H1 (cell line): ENCODE results near the gene MNAT1. TPM values are rescaled to one million over a fixed set of nuclear protein-coding genes. Genes with fewer than 3 reads are reported as not detected.

Source experiments
- CTCF ChIA-PET: fragments of 300-600 bp; sonication (Branson Sonifier 250); formaldehyde crosslinking; loops from one replicate; lab custom pipeline; 2021; ENCODE audit not compliant: partially characterized antibody; lab: Charles Lee
- POLR2A ChIA-PET: fragments of 300-600 bp; sonication (Branson Sonifier 250); formaldehyde crosslinking; loops from one replicate; lab custom pipeline; 2021; ENCODE audit warnings: inconsistent platforms; ENCODE audit not compliant: partially characterized antibody; lab: Charles Lee
- DNase-seq, 2 experiments: peaks; one replicate each; pipeline versions ENCODE4 v3.0.0 to v3.0.0-alpha.2; 2010 to 2022; ENCODE audit warnings: low spot score in 2 of 2, low read depth in 1 of 2, mixed read lengths in 1 of 2
- FAIRE-seq: peaks from 2 replicates; lab custom pipeline; 2011; peaks lifted over from hg19 to GRCh38; lab: Jason Lieb, UNC
- H2AFZ ChIP-seq: 2 replicates; pipeline ENCODE4 v1.8.1; 2012; ENCODE audit warnings: low read length, inconsistent platforms
- H2AK5ac ChIP-seq: 2 replicates; pipeline ENCODE4 v1.6.1; 2013; ENCODE audit warnings: low read depth, low read length
- H2BK120ac ChIP-seq: replicated peaks from 2 replicates; pipeline ENCODE3; 2013; ENCODE audit warnings: low read depth, low read length, inconsistent platforms
- H2BK12ac ChIP-seq: 2 replicates; pipeline ENCODE4 v1.6.1; 2013; ENCODE audit warnings: low read depth, low read length
- H2BK15ac ChIP-seq: 2 replicates; pipeline ENCODE4 v1.6.1; 2013; ENCODE audit warnings: low read length
- H2BK20ac ChIP-seq: 2 replicates; pipeline ENCODE4 v1.6.1; 2013; ENCODE audit warnings: low read length
- H2BK5ac ChIP-seq: 2 replicates; pipeline ENCODE4 v1.6.1; 2013; ENCODE audit warnings: low read depth, low read length
- H3K14ac ChIP-seq: 2 replicates; pipeline ENCODE4 v1.6.1; 2013; ENCODE audit warnings: inconsistent platforms; ENCODE audit not compliant: insufficient read length
- H3K18ac ChIP-seq: 2 replicates; pipeline ENCODE4 v1.6.1; 2013; ENCODE audit warnings: low read length; ENCODE audit errors: extremely low read depth
- H3K23ac ChIP-seq: 2 replicates; pipeline ENCODE4 v1.6.1; 2013; ENCODE audit warnings: inconsistent platforms; ENCODE audit not compliant: insufficient read length
- H3K23me2 ChIP-seq: 2 replicates; pipeline ENCODE4 v1.6.1; 2013; ENCODE audit warnings: low read depth, low read length
- H3K27ac ChIP-seq: 2 replicates; pipeline ENCODE4 v1.6.1; 2011; ENCODE audit warnings: low read depth, low read length, inconsistent platforms
- H3K27me3 ChIP-seq, 4 experiments: replicated peaks in 1 of 4; 1 replicate in 1 of 4; 2 replicates in 3 of 4; pipeline versions ENCODE4 v1.6.1 to v1.8.1; 2011 to 2013; ENCODE audit warnings: low read length in 3 of 4, mild to moderate bottlenecking in 3 of 4, inconsistent platforms in 2 of 4, mixed read lengths in 2 of 4, moderate library complexity in 1 of 4; ENCODE audit not compliant: control insufficient read depth in 3 of 4, insufficient read depth in 3 of 4; ENCODE audit errors: extremely low read depth in 1 of 4
- H3K36me3 ChIP-seq, 4 experiments: 2 replicates each; pipeline versions ENCODE4 v1.6.1 to v1.8.1; 2011 to 2013; ENCODE audit warnings: mild to moderate bottlenecking in 4 of 4, low read length in 3 of 4, moderate library complexity in 2 of 4, control low read depth in 1 of 4, inconsistent platforms in 1 of 4; ENCODE audit not compliant: insufficient read depth in 4 of 4, control insufficient read depth in 2 of 4
- H3K4ac ChIP-seq: replicated peaks from 2 replicates; pipeline ENCODE3; 2013; ENCODE audit warnings: low read length, low read depth, mixed read lengths, inconsistent platforms; ENCODE audit not compliant: insufficient read length
- H3K4me1 ChIP-seq, 4 experiments: replicated peaks in 1 of 4; 1 replicate in 1 of 4; 2 replicates in 3 of 4; pipeline versions ENCODE4 v1.6.1 to v1.8.1; 2011 to 2013; ENCODE audit warnings: low read length in 3 of 4, inconsistent platforms in 2 of 4, mixed read lengths in 1 of 4; ENCODE audit not compliant: insufficient read depth in 4 of 4, control insufficient read depth in 3 of 4
- H3K4me2 ChIP-seq, 2 experiments: 2 replicates each; pipeline versions ENCODE4 v1.6.1 to v1.8.1; 2011 to 2013; ENCODE audit warnings: low read depth in 2 of 2, low read length in 2 of 2, control low read depth in 1 of 2, inconsistent platforms in 1 of 2, mild to moderate bottlenecking in 1 of 2; ENCODE audit not compliant: insufficient read depth in 1 of 2
- H3K4me3 ChIP-seq, 4 experiments: fragments of 200-600, 300-600 bp in 1 of 4; sonication (generic), shearing (Covaris generic), sonication (Bioruptor Twin) in 1 of 4; 2 replicates each; pipeline versions ENCODE4 v1.5.1 to v1.8.1; 2011 to 2016; ENCODE audit warnings: low read length in 4 of 4, low read depth in 3 of 4, control low read depth in 2 of 4, inconsistent platforms in 2 of 4, mild to moderate bottlenecking in 2 of 4, mixed read lengths in 1 of 4, moderate library complexity in 1 of 4; ENCODE audit not compliant: insufficient read depth in 2 of 4; ENCODE audit errors: extremely low read depth in 1 of 4
- H3K56ac ChIP-seq: replicated peaks from 2 replicates; pipeline ENCODE3; 2013; ENCODE audit warnings: low read depth, mild to moderate bottlenecking, mixed read lengths, low read length, inconsistent platforms; ENCODE audit not compliant: insufficient read length
- H3K79me1 ChIP-seq: 2 replicates; pipeline ENCODE4 v1.6.1; 2013; ENCODE audit warnings: low read depth, low read length, control low read depth
- H3K79me2 ChIP-seq, 2 experiments: 2 replicates each; pipeline versions ENCODE4 v1.6.1 to v1.8.1; 2012 to 2013; ENCODE audit warnings: low read length in 2 of 2, mild to moderate bottlenecking in 2 of 2, inconsistent platforms in 1 of 2; ENCODE audit not compliant: insufficient read depth in 2 of 2, control insufficient read depth in 1 of 2
- H3K9ac ChIP-seq, 4 experiments: replicated peaks in 1 of 4; 1 replicate in 1 of 4; 2 replicates in 3 of 4; pipeline versions ENCODE4 v1.6.1 to v1.8.1; 2011 to 2013; ENCODE audit warnings: low read depth in 3 of 4, low read length in 3 of 4, control low read depth in 2 of 4, mild to moderate bottlenecking in 2 of 4, moderate library complexity in 2 of 4, inconsistent platforms in 1 of 4; ENCODE audit errors: extremely low read depth in 1 of 4
- H3K9me3 ChIP-seq, 2 experiments: 2 replicates each; pipeline versions ENCODE4 v1.6.1 to v1.8.1; 2012 to 2013; ENCODE audit warnings: mild to moderate bottlenecking in 2 of 2, moderate library complexity in 2 of 2, control low read depth in 1 of 2, inconsistent platforms in 1 of 2, low read depth in 1 of 2, low read length in 1 of 2, mixed read lengths in 1 of 2; ENCODE audit not compliant: insufficient read depth in 2 of 2
- H4K20me1 ChIP-seq, 2 experiments: replicated peaks in 1 of 2; 2 replicates each; pipeline versions ENCODE3 to v1.8.1; 2011 to 2013; ENCODE audit warnings: inconsistent platforms in 2 of 2, low read length in 2 of 2, mild to moderate bottlenecking in 1 of 2; ENCODE audit not compliant: insufficient read depth in 2 of 2, control insufficient read depth in 1 of 2
- H4K5ac ChIP-seq: 2 replicates; pipeline ENCODE4 v1.6.1; 2013; ENCODE audit warnings: low read length, low read depth, mixed read lengths, inconsistent platforms; ENCODE audit not compliant: insufficient read length
- H4K8ac ChIP-seq: 2 replicates; pipeline ENCODE4 v1.8.0; 2013; ENCODE audit warnings: mild to moderate bottlenecking, moderate library complexity, low read length, inconsistent platforms; ENCODE audit not compliant: insufficient read depth; ENCODE audit errors: extremely low read depth
- H4K91ac ChIP-seq: replicated peaks from 2 replicates; pipeline ENCODE3; 2013; ENCODE audit warnings: low read length, mixed read lengths, inconsistent platforms; ENCODE audit not compliant: insufficient read length
- EZH2 ChIP-seq: fragments of 200-600 bp; sonication (generic); IDR thresholded peaks from 2 replicates; pipeline ENCODE4 v1.7.1; 2012; ENCODE audit warnings: low read depth, mild to moderate bottlenecking, moderate library complexity, low read length, inconsistent platforms; ENCODE audit not compliant: severe bottlenecking
- GABPA ChIP-seq: IDR thresholded peaks from 2 replicates; pipeline ENCODE4 v1.6.1; 2011; ENCODE audit warnings: mild to moderate bottlenecking, low read length, moderate library complexity, borderline replicate concordance; ENCODE audit not compliant: insufficient read depth
- HDAC2 ChIP-seq, 2 experiments: fragments of 300-600 bp in 1 of 2; sonication (generic) in 1 of 2; IDR thresholded peaks; 2 replicates each; pipeline ENCODE4 v1.6.1; 2011 to 2012; ENCODE audit warnings: low read depth in 2 of 2, low read length in 2 of 2, mild to moderate bottlenecking in 2 of 2, moderate library complexity in 2 of 2, borderline replicate concordance in 1 of 2, inconsistent platforms in 1 of 2
- JUND ChIP-seq: IDR thresholded peaks from 2 replicates; pipeline ENCODE4 v1.6.1; 2011; ENCODE audit warnings: mild to moderate bottlenecking, improper control_type of control experiment, low read length
- MAFK ChIP-seq: IDR thresholded peaks from 2 replicates; pipeline ENCODE4 v1.6.1; 2012; ENCODE audit warnings: low read depth, mild to moderate bottlenecking, improper control_type of control experiment, low read length
- RXRA ChIP-seq: IDR thresholded peaks from 2 replicates; pipeline ENCODE4 v1.6.1; 2011; ENCODE audit warnings: low read depth, mild to moderate bottlenecking, low read length, moderate library complexity; ENCODE audit not compliant: insufficient read depth
- SAP30 ChIP-seq: fragments of 300-600 bp; sonication (generic); IDR thresholded peaks from 2 replicates; pipeline ENCODE4 v1.7.1; 2012; ENCODE audit warnings: low read length, moderate library complexity, mild to moderate bottlenecking, inconsistent platforms; ENCODE audit not compliant: insufficient read depth, insufficient replicate concordance
- SP4 ChIP-seq: IDR thresholded peaks from 2 replicates; pipeline ENCODE4 v1.6.1; 2012; ENCODE audit warnings: low read length, inconsistent platforms
- SRF ChIP-seq: IDR thresholded peaks from 2 replicates; pipeline ENCODE4 v1.6.1; 2011; ENCODE audit warnings: mild to moderate bottlenecking, low read depth, low read length, moderate library complexity
- polyA plus RNA-seq, 7 experiments: library from polyadenylated mRNA; depleted of rRNA in 3 of 7; stranded (reverse) in 5 of 7; unstranded in 2 of 7; fragments of >200 nt in 5 of 7; fragments of 200-250 nt in 2 of 7; gene quantifications; 1 replicate in 5 of 7; 2 replicates in 1 of 7; 4 replicates in 1 of 7; pipeline versions ENCODE4 v1.2.1 to v1.2.3, GENCODE V29; 2011 to 2013; ENCODE audit warnings: missing spikeins in 2 of 7, mixed read lengths in 2 of 7
- total RNA-seq: library from RNA; stranded (reverse); fragmentation: NEBNext Ultra II Directional; extraction: Animal tissue kit (Norgen Biotek cat#: 25700); gene quantifications from 2 replicates; pipeline ENCODE4 v1.2.1, GENCODE V29; 2021

MNAT1 gene
- total and polyA plus RNA-seq, 2 of the 8 experiments (the other 6 are each of a cell fraction or from before 2014, with no cell fraction given): 34.7 to 52.1 TPM

- no peak overlapping the region for H3K18ac ChIP-seq
- peaks cover 0 to 4% (median 0%) of the 10 kb centered on the region in 4 experiments; a peak in 1 of 8 replicates for H3K36me3 ChIP-seq
- no peak overlapping the region for H2BK12ac ChIP-seq
- H2AK5ac ChIP-seq: no peak overlapping the region
- H4K8ac ChIP-seq: no peak overlapping the region
- H2AFZ ChIP-seq: no peak overlapping the region
- H3K14ac ChIP-seq: no peak overlapping the region
- H2BK120ac ChIP-seq: no peak overlapping the region
- H3K4ac ChIP-seq: no peak overlapping the region
- H3K79me1 ChIP-seq: no peaks in the 10 kb centered on the region
- no peaks in the 10 kb centered on the region for H3K4me1 ChIP-seq
- H3K27me3 ChIP-seq: no peaks in the 10 kb centered on the region
- no peak for DNase-seq
- no peak overlapping the region for H2BK20ac ChIP-seq
- no peak overlapping the region for H3K56ac ChIP-seq
- ChIA-PET CTCF (interaction anchor here (0.8 kb wide), 1 partner anchor 12 kb away, joined by 3 read pairs; the partner anchor contains the start of gene TRMT5), POLR2A (interaction anchor here (1.7 kb wide), 1 partner anchor 12 kb away, joined by 6 read pairs; the partner anchor contains the start of genes SLC38A6 and TRMT5)
- H3K23me2 ChIP-seq: no peaks in the 10 kb centered on the region
- no peak overlapping the region for H4K91ac ChIP-seq
- H3K4me2 ChIP-seq: no peak overlapping the region
- H3K27ac ChIP-seq: no peak overlapping the region
- no peak overlapping the region for H3K4me3 ChIP-seq
- no peak overlapping the region for H4K5ac ChIP-seq
- no peak overlapping the region for H3K23ac ChIP-seq
- no peaks in the 10 kb centered on the region for H3K9me3 ChIP-seq
- no peaks in the 10 kb centered on the region for H3K79me2 ChIP-seq
- H4K20me1 ChIP-seq: peaks cover 0 to 2% of the 10 kb centered on the region in 2 experiments
- H2BK15ac ChIP-seq: no peak overlapping the region
- FAIRE-seq: no peak
- TF ChIP-seq MAFK (no peak), GABPA (no peak), SRF (no peak), SP4 (no peak), EZH2 (no peak), HDAC2 (IDR thresholded peaks at IDR 0.05; ENCODE audit: borderline replicate concordance in 1 of 2, low read depth in 2 of 2, low read length in 2 of 2) (no peak), JUND (no peak), RXRA (no peak), SAP30 (no peak)
- no peak overlapping the region for H2BK5ac ChIP-seq
- H3K9ac ChIP-seq: no peak overlapping the region
Measured at GRCh38 chr14:60968671-60969070, 234.1 kb downstream of the MNAT1 start.
